Measurements from ENCODE around the gene SPEG.

The SPEG gene

GRCh38 chr2:219511547-219512325, 77.1 kb downstream of the SPEG start:
- DNase-seq (ENCODE audit: low read depth, low spot score), result no peak

DNA sequence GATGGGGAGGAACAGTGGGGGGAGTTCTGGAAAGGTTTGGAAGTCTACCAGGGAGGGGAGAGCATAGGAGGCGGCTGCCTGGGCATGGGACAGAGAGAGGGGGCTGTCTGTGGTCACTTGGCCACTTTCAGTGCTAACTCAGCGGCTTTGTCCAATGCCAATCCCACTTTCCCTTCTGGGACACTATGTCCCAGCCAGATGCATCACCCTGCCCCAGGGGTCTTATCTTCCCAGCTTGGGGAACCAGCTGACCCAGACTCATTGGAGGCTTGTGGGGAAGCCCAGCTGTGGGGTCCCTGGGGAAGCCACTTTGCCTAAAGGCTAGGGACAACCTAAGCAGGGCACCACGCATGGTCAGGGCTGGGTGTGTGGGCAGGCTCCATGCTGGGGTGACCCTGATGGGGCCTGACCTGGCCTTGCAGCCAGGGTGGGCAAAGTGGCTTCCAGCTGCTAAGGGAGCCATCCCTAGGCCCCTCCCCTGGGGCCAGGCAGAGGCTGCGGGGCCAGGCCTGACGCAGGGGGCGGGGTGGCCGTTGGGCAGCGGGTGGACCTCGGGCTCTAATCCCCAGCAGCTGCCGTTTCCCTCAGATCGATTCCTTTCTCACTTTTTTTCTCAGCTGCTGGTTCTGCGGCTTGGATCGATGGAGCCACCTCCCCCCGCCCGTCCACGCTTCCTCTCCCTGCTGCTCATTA, 78.0 kb downstream of the SPEG start:
- no peaks in the 10 kb centered on the region for H3K36me3 ChIP-seq (ENCODE audit: insufficient read depth, low read length)
- no peak overlapping the region for H3K27ac ChIP-seq
- H3K4me3 ChIP-seq, result no peak overlapping the region
- DNase-seq (ENCODE audit: low read depth, low spot score), result no peak
- no peak overlapping the region for H3K9ac ChIP-seq (ENCODE audit: insufficient read length)
- no peaks in the 10 kb centered on the region for H3K9me3 ChIP-seq (ENCODE audit: low read depth, low read length)
- TF ChIP-seq POLR2AphosphoS5 (IDR thresholded peaks at IDR 0.05; ENCODE audit: borderline replicate concordance, low read depth, low read length), result no peak
- TF ChIP-seq EZH2 (IDR thresholded peaks at IDR 0.05), result no peak
- no peak for TF ChIP-seq FOXP2 (optimal IDR thresholded peaks at IDR 0.05; ENCODE audit: control extremely low read depth, extremely low read length, insufficient read depth)

More at GRCh38 chr2:219511547-219512325, 77.1 kb downstream of the SPEG start:
- TF ChIP-seq EZH2 (IDR thresholded peaks at IDR 0.05) (no peak), FOXP2 (optimal IDR thresholded peaks at IDR 0.05; ENCODE audit: control extremely low read depth, extremely low read length, insufficient read depth) (no peak), POLR2AphosphoS5 (IDR thresholded peaks at IDR 0.05; ENCODE audit: borderline replicate concordance, low read depth, low read length) (no peak)
- Histone ChIP-seq H3K4me3 (no peak overlapping the region), H3K9me3 (ENCODE audit: low read depth, low read length) (no peaks in the 10 kb centered on the region), H3K27ac (no peak overlapping the region), H3K36me3 (ENCODE audit: insufficient read depth, low read length) (no peaks in the 10 kb centered on the region), H3K9ac (ENCODE audit: insufficient read length) (no peak overlapping the region)

DNA sequence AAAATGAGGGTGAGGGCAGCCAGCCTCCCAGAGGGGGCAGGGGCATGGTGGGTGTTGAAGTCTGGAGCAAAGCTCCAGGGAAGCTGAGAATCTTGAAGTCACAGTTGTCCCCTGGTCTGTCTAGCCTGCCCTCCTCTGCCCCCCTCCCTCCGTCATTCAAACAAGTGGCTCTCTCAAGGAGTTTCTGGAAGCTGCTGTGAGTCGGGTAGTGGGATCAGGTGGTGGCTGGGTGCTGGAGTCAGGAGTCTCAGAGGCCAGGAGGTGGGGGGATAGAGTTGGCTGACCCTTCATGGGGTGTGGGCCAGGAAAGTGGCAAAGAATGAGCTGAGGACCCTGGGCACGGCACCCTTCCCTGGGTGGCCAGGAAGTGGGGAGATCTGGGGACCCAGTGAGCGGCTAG, 79.1 kb downstream of the SPEG start:
- Histone ChIP-seq H3K9ac (ENCODE audit: insufficient read length) (no peak overlapping the region), H3K9me3 (ENCODE audit: low read depth, low read length) (no peaks in the 10 kb centered on the region), H3K4me3 (peak overlapping the region; percentile 45), H3K27ac (no peak overlapping the region), H3K36me3 (ENCODE audit: insufficient read depth, low read length) (no peaks in the 10 kb centered on the region)
- TF ChIP-seq EZH2 (IDR thresholded peaks at IDR 0.05) (no peak), FOXP2 (optimal IDR thresholded peaks at IDR 0.05; ENCODE audit: control extremely low read depth, extremely low read length, insufficient read depth) (no peak), POLR2AphosphoS5 (IDR thresholded peaks at IDR 0.05; ENCODE audit: borderline replicate concordance, low read depth, low read length) (no peak)
- DNase-seq (ENCODE audit: low read depth, low spot score), result no peak

- Histone ChIP-seq H3K4me3 (peak within 1 kb of the TSS; percentile 45), H3K36me3 (ENCODE audit: insufficient read depth, low read length) (no peaks in the 10 kb centered on the region), H3K9ac (ENCODE audit: insufficient read length) (no peak within 1 kb of the TSS), H3K27ac (no peak within 1 kb of the TSS), H3K9me3 (ENCODE audit: low read depth, low read length) (no peaks in the 10 kb centered on the region)
- no peak for DNase-seq (ENCODE audit: low read depth, low spot score)
- TF ChIP-seq POLR2AphosphoS5 (IDR thresholded peaks at IDR 0.05; ENCODE audit: borderline replicate concordance, low read depth, low read length) (no peak), FOXP2 (optimal IDR thresholded peaks at IDR 0.05; ENCODE audit: control extremely low read depth, extremely low read length, insufficient read depth) (no peak), EZH2 (IDR thresholded peaks at IDR 0.05) (no peak)
These were observed 79.6 kb downstream of the SPEG start, which contains the start of gene ASIC4 for GRCh38 chr2:219514196-219514761. Gene ASIC4 (plus strand): TSS chr2:219514482. CDS start chr2:219514725, 243 bp downstream.

DNA sequence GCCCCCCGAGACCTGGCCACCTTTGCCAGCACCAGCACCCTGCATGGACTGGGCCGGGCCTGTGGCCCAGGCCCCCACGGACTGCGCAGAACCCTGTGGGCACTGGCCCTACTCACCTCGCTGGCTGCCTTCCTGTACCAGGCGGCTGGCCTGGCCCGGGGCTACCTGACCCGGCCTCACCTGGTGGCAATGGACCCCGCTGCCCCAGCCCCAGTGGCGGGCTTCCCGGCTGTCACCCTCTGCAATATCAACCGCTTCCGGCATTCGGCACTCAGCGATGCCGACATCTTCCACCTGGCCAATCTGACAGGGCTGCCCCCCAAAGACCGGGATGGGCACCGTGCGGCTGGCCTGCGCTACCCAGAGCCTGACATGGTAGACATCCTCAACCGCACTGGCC, 80.2 kb downstream of the SPEG start:
- H3K4me3 ChIP-seq, result no peak overlapping the region
- H3K27ac ChIP-seq, result no peak overlapping the region
- no peak overlapping the region for H3K9ac ChIP-seq (ENCODE audit: insufficient read length)
- no peaks in the 10 kb centered on the region for H3K9me3 ChIP-seq (ENCODE audit: low read depth, low read length)
- TF ChIP-seq EZH2 (IDR thresholded peaks at IDR 0.05), result no peak
- no peak for TF ChIP-seq FOXP2 (optimal IDR thresholded peaks at IDR 0.05; ENCODE audit: control extremely low read depth, extremely low read length, insufficient read depth)
- TF ChIP-seq POLR2AphosphoS5 (IDR thresholded peaks at IDR 0.05; ENCODE audit: borderline replicate concordance, low read depth, low read length), result no peak
- H3K36me3 ChIP-seq (ENCODE audit: insufficient read depth, low read length), result no peaks in the 10 kb centered on the region
- DNase-seq (ENCODE audit: low read depth, low spot score), result no peak

GRCh38 chr2:219515874-219516629, 81.4 kb downstream of the SPEG start:
- TF ChIP-seq POLR2AphosphoS5 (IDR thresholded peaks at IDR 0.05; ENCODE audit: borderline replicate concordance, low read depth, low read length) (no peak), EZH2 (IDR thresholded peaks at IDR 0.05) (no peak), FOXP2 (optimal IDR thresholded peaks at IDR 0.05; ENCODE audit: control extremely low read depth, extremely low read length, insufficient read depth) (no peak)
- Histone ChIP-seq H3K9me3 (ENCODE audit: low read depth, low read length) (no peaks in the 10 kb centered on the region), H3K27ac (no peak overlapping the region), H3K4me3 (no peak overlapping the region), H3K9ac (ENCODE audit: insufficient read length) (no peak overlapping the region), H3K36me3 (ENCODE audit: insufficient read depth, low read length) (no peaks in the 10 kb centered on the region)
- DNase-seq (ENCODE audit: low read depth, low spot score), result no peak

- Histone ChIP-seq H3K27ac (no peak overlapping the region), H3K9me3 (ENCODE audit: low read depth, low read length) (no peaks in the 10 kb centered on the region), H3K4me3 (no peak overlapping the region), H3K9ac (ENCODE audit: insufficient read length) (no peak overlapping the region), H3K36me3 (ENCODE audit: insufficient read depth, low read length) (no peaks in the 10 kb centered on the region)
- no peak for TF ChIP-seq POLR2AphosphoS5 (IDR thresholded peaks at IDR 0.05; ENCODE audit: borderline replicate concordance, low read depth, low read length)
- no peak for TF ChIP-seq FOXP2 (optimal IDR thresholded peaks at IDR 0.05; ENCODE audit: control extremely low read depth, extremely low read length, insufficient read depth)
- TF ChIP-seq EZH2 (IDR thresholded peaks at IDR 0.05), result no peak
- DNase-seq (ENCODE audit: low read depth, low spot score), result no peak
These were observed 82.2 kb downstream of the SPEG start for GRCh38 chr2:219516888-219517287.

Data from SK-N-MC (cell line).